Karpas-422 (cell line): ENCODE results near the gene IKBIP. TPM values are rescaled to one million over a fixed set of nuclear protein-coding genes. Genes with fewer than 3 reads are reported as not detected.
A peak's percentile ranks its signal among the peaks of the same experiment; 100 is the strongest.

ENCODE experiments used
- DNase-seq: peaks from one replicate; pipeline ENCODE4 v3.0.0-alpha.2; 2015
- H2AFZ ChIP-seq: fragments of 200-600 bp; sonication (generic); 2 replicates; pipeline ENCODE4 v1.6.1; 2014; ENCODE audit warnings: antibody characterized with exemption, low read length, mixed read lengths
- H3K27ac ChIP-seq: fragments of 200-600 bp; sonication (generic); 2 replicates; pipeline ENCODE4 v1.5.1; 2014; ENCODE audit warnings: mild to moderate bottlenecking, low read length, moderate library complexity
- H3K27me3 ChIP-seq: fragments of 200-600 bp; sonication (generic); 2 replicates; pipeline ENCODE4 v1.6.1; 2014; ENCODE audit warnings: low read length, mixed read lengths
- H3K36me3 ChIP-seq: fragments of 200-600 bp; sonication (generic); 2 replicates; pipeline ENCODE4 v1.6.1; 2014; ENCODE audit warnings: low read length, mixed read lengths; ENCODE audit not compliant: insufficient read depth
- H3K4me1 ChIP-seq: fragments of 200-600 bp; sonication (generic); 2 replicates; pipeline ENCODE4 v1.6.1; 2014; ENCODE audit warnings: mild to moderate bottlenecking, low read length, mixed read lengths
- H3K4me2 ChIP-seq: fragments of 200-600 bp; sonication (generic); 2 replicates; pipeline ENCODE4 v1.6.1; 2014; ENCODE audit warnings: low read length, low read depth, mild to moderate bottlenecking; ENCODE audit not compliant: poor library complexity, severe bottlenecking
- H3K4me3 ChIP-seq: fragments of 200-600 bp; sonication (generic); 2 replicates; pipeline ENCODE4 v1.5.1; 2014; ENCODE audit warnings: mild to moderate bottlenecking, antibody characterized with exemption, low read length, mixed read lengths
- H3K79me2 ChIP-seq: fragments of 200-600 bp; sonication (generic); 2 replicates; pipeline ENCODE4 v1.6.1; 2014; ENCODE audit warnings: mild to moderate bottlenecking, low read length, mixed read lengths
- H3K9ac ChIP-seq: fragments of 200-600 bp; sonication (generic); 2 replicates; pipeline ENCODE4 v1.6.0; 2014; ENCODE audit warnings: low read length
- H3K9me2 ChIP-seq: fragments of 200-600 bp; sonication (generic), shearing (Covaris generic); replicated peaks from 2 replicates; pipeline ENCODE4 v1.6.0; 2014; ENCODE audit warnings: mild to moderate bottlenecking, low read length, moderate library complexity; ENCODE audit not compliant: insufficient read depth
- H3K9me3 ChIP-seq: fragments of 300-700, 200-600 bp; sonication (generic); 2 replicates; pipeline ENCODE4 v1.6.1; 2014; ENCODE audit warnings: low read length, mixed read lengths
- H4K20me1 ChIP-seq: fragments of 200-600 bp; sonication (generic); 2 replicates; pipeline ENCODE4 v1.6.1; 2014; ENCODE audit warnings: mild to moderate bottlenecking, antibody characterized with exemption, low read length, low read depth; ENCODE audit not compliant: insufficient read depth
- total RNA-seq: library from RNA; depleted of rRNA; stranded (reverse); fragments of >200 nt; shearing (Covaris generic); gene quantifications from 2 replicates; pipeline ENCODE4 v1.2.3, GENCODE V29; 2014; ENCODE audit warnings: low replicate concordance

IKBIP gene
- total RNA-seq, 1 experiment from 2014 or later: 48.5 TPM

GRCh38 chr12:98593351-98594049, 51.1 kb downstream of the IKBIP start, which contains the start of gene SLC25A3:
Gene SLC25A3 (plus strand): TSS chr12:98593686. CDS start chr12:98593979, 293 bp downstream.
- no peak within 1 kb of the TSS for H2AFZ ChIP-seq
- peaks cover 32% of the 10 kb centered on the region for H4K20me1 ChIP-seq
- H3K4me1 ChIP-seq: peaks cover 20% of the 10 kb centered on the region
- H3K79me2 ChIP-seq: peaks cover 50% of the 10 kb centered on the region
- H3K36me3 ChIP-seq: peaks cover 44% of the 10 kb centered on the region
- no peaks in the 10 kb centered on the region for H3K9me2 ChIP-seq
- peak within 1 kb of the TSS; percentile 86 for H3K27ac ChIP-seq
- H3K9me3 ChIP-seq: no peaks in the 10 kb centered on the region
- H3K27me3 ChIP-seq: no peaks in the 10 kb centered on the region
- DNase-seq: peak; percentile 99
- peak within 1 kb of the TSS; percentile 87 for H3K4me2 ChIP-seq
- H3K9ac ChIP-seq: peak within 1 kb of the TSS; percentile 100
- peak within 1 kb of the TSS; percentile 99 for H3K4me3 ChIP-seq

GRCh38 chr12:98592825-98593322, 51.7 kb downstream of the IKBIP start:
- Histone ChIP-seq H3K27ac (peak overlapping the region; percentile 54), H3K9me2 (no peaks in the 10 kb centered on the region), H3K4me2 (peak overlapping the region; percentile 87), H3K9me3 (no peaks in the 10 kb centered on the region), H3K4me1 (peaks cover 20% of the 10 kb centered on the region), H3K4me3 (peak overlapping the region; percentile 70), H4K20me1 (peaks cover 32% of the 10 kb centered on the region), H3K9ac (peak overlapping the region; percentile 74), H2AFZ (no peak overlapping the region), H3K36me3 (peaks cover 38% of the 10 kb centered on the region), H3K27me3 (no peaks in the 10 kb centered on the region), H3K79me2 (peaks cover 44% of the 10 kb centered on the region)
- DNase-seq: no peak

- Histone ChIP-seq H2AFZ (no peak overlapping the region), H3K4me3 (no peak overlapping the region), H3K4me1 (peaks cover 20% of the 10 kb centered on the region), H3K36me3 (peaks cover 21% of the 10 kb centered on the region), H3K4me2 (no peak overlapping the region), H3K9me3 (no peaks in the 10 kb centered on the region), H3K27ac (no peak overlapping the region), H3K79me2 (peaks cover 27% of the 10 kb centered on the region), H3K27me3 (no peaks in the 10 kb centered on the region), H3K9ac (no peak overlapping the region), H3K9me2 (no peaks in the 10 kb centered on the region), H4K20me1 (peaks cover 22% of the 10 kb centered on the region)
- DNase-seq: peak; percentile 51
Observed at GRCh38 chr12:98591209-98591608, 53.4 kb downstream of the IKBIP start.

DNA sequence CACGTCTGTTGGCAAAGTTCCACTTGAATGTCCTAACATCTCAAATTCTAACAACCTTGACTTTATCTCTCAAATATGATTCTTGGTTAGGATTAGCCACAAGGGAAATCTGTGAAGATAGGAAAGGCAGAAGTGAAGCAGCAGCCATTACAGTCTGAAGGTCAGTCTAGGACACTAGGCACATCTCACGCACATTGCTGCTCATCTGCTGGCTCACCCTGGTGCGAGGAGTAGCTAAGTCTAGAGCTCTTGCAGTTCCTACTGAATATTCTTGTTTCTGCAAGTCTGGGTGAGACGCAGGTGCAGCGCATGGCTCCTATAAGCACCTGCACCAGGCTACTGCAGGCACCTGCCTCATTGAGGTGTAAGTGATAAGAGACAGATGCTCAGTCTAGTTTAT, 57.5 kb downstream of the IKBIP start:
- H3K4me2 ChIP-seq: no peak overlapping the region
- no peak overlapping the region for H3K9ac ChIP-seq
- no peak overlapping the region for H3K4me3 ChIP-seq
- H3K36me3 ChIP-seq: no peaks in the 10 kb centered on the region
- H3K9me3 ChIP-seq: no peaks in the 10 kb centered on the region
- no peaks in the 10 kb centered on the region for H4K20me1 ChIP-seq
- DNase-seq: no peak
- H3K9me2 ChIP-seq: no peaks in the 10 kb centered on the region
- H3K4me1 ChIP-seq: no peaks in the 10 kb centered on the region
- H2AFZ ChIP-seq: no peak overlapping the region
- no peaks in the 10 kb centered on the region for H3K27me3 ChIP-seq
- H3K79me2 ChIP-seq: no peaks in the 10 kb centered on the region
- H3K27ac ChIP-seq: no peak overlapping the region

GRCh38 chr12:98582093-98582492, 62.5 kb downstream of the IKBIP start:
- Histone ChIP-seq H2AFZ (no peak overlapping the region), H3K27me3 (no peaks in the 10 kb centered on the region), H3K27ac (no peak overlapping the region), H3K9ac (no peak overlapping the region), H3K4me1 (peaks cover 4% of the 10 kb centered on the region), H4K20me1 (no peaks in the 10 kb centered on the region), H3K4me3 (no peak overlapping the region), H3K9me2 (no peaks in the 10 kb centered on the region), H3K9me3 (no peaks in the 10 kb centered on the region), H3K79me2 (no peaks in the 10 kb centered on the region), H3K4me2 (no peak overlapping the region), H3K36me3 (no peaks in the 10 kb centered on the region)
- no peak for DNase-seq

DNA sequence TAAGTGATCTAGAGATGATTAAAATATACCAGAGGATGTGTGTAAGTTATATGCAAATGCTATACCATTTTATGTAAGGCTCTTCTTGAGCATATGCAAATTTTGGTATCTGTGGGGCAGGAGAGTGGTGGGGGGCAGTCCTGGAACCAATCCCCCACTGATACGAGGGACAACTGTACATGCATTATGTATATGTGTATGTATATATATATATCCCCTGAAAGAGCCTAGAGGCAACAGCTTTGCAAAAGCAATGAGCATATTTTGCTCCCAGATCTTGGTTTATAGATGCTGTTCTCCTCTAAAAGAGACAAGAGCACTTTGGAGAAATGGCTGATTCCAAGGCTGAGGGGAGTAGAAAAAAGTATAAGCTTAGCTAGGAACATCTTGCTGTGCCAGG, 63.5 kb downstream of the IKBIP start:
- Histone ChIP-seq H4K20me1 (no peaks in the 10 kb centered on the region), H3K4me3 (no peak overlapping the region), H3K27me3 (no peaks in the 10 kb centered on the region), H3K4me1 (peaks cover 4% of the 10 kb centered on the region), H3K9me3 (no peaks in the 10 kb centered on the region), H3K36me3 (no peaks in the 10 kb centered on the region), H3K27ac (no peak overlapping the region), H3K79me2 (no peaks in the 10 kb centered on the region), H2AFZ (no peak overlapping the region), H3K9ac (no peak overlapping the region), H3K4me2 (no peak overlapping the region), H3K9me2 (no peaks in the 10 kb centered on the region)
- no peak for DNase-seq

- Histone ChIP-seq H3K27me3 (no peaks in the 10 kb centered on the region), H2AFZ (no peak overlapping the region), H3K27ac (no peak overlapping the region), H3K9me2 (no peaks in the 10 kb centered on the region), H4K20me1 (no peaks in the 10 kb centered on the region), H3K4me2 (no peak overlapping the region), H3K4me3 (no peak overlapping the region), H3K9ac (no peak overlapping the region), H3K4me1 (peaks cover 4% of the 10 kb centered on the region), H3K79me2 (no peaks in the 10 kb centered on the region), H3K9me3 (no peaks in the 10 kb centered on the region), H3K36me3 (no peaks in the 10 kb centered on the region)
- no peak for DNase-seq
Observed at GRCh38 chr12:98580695-98581094, 63.9 kb downstream of the IKBIP start.

DNA sequence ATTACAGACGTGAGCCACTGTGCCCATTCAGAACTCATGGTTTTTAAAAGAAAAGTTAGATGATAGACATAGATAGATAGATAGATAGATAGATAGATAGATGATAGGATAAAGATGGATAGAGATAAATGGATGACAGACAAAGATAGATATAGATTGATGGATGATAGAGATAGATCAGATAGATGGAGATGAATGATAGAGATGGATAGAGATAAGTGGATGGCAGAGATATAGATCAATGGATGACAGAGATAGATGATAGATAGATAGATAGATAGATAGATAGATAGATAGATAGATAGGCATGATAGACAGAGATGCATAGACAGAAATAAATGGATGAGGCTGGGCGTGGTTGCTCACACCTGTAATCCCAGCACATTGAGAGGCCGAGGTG, 64.8 kb downstream of the IKBIP start:
- Histone ChIP-seq H2AFZ (no peak overlapping the region), H4K20me1 (no peaks in the 10 kb centered on the region), H3K36me3 (no peaks in the 10 kb centered on the region), H3K9ac (no peak overlapping the region), H3K79me2 (no peaks in the 10 kb centered on the region), H3K4me3 (no peak overlapping the region), H3K4me1 (peaks cover 4% of the 10 kb centered on the region), H3K27me3 (no peaks in the 10 kb centered on the region), H3K9me3 (no peaks in the 10 kb centered on the region), H3K4me2 (no peak overlapping the region), H3K9me2 (no peaks in the 10 kb centered on the region), H3K27ac (no peak overlapping the region)
- no peak for DNase-seq
